H1 (cell line): ENCODE data around the gene PTPN13. TPM values are rescaled to one million over a fixed set of nuclear protein-coding genes. Genes with fewer than 3 reads are reported as not detected.

Source experiments
- CREB1 ChIP-seq: IDR thresholded peaks from 2 replicates; pipeline ENCODE4 v1.6.1; 2012; ENCODE audit warnings: inconsistent platforms
- SIN3A ChIP-seq, 2 experiments: IDR thresholded peaks in 1 of 2; conservative IDR thresholded peaks in 1 of 2; 2 replicates each; pipeline ENCODE4 v1.6.1; 2011 to 2012; ENCODE audit warnings: low read length in 2 of 2, improper control_type of control experiment in 1 of 2, low read depth in 1 of 2, mild to moderate bottlenecking in 1 of 2
- polyA plus RNA-seq, 7 experiments: library from polyadenylated mRNA; depleted of rRNA in 3 of 7; stranded (reverse) in 5 of 7; unstranded in 2 of 7; fragments of >200 nt in 5 of 7; fragments of 200-250 nt in 2 of 7; gene quantifications; 1 replicate in 5 of 7; 2 replicates in 1 of 7; 4 replicates in 1 of 7; pipeline versions ENCODE4 v1.2.1 to v1.2.3, GENCODE V29; 2011 to 2013; ENCODE audit warnings: missing spikeins in 2 of 7, mixed read lengths in 2 of 7
- total RNA-seq: library from RNA; stranded (reverse); fragmentation: NEBNext Ultra II Directional; extraction: Animal tissue kit (Norgen Biotek cat#: 25700); gene quantifications from 2 replicates; pipeline ENCODE4 v1.2.1, GENCODE V29; 2021

PTPN13 gene
- total and polyA plus RNA-seq, 2 of the 8 experiments (the other 6 are each of a cell fraction or from before 2014, with no cell fraction given) = 12.7 to 57.9 TPM

DNA sequence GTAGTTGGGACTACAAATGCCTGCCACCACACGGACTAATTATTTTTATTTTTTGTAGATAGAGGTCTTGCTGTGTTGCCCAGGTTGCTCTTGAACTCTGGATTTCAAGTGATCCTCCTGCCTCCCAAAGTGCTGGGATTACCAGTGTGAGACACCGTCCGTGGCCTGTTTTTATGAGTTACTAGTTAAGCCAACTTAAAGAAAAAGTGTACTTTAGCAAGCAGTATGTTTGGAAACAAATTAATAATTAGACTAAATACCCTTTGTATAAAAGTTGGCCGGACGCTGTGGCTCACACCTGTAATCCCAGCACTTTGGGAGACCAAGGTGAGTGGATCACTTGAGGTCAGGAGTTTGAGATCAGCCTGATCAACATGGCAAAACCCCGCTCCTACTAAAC lies 14.2 kb upstream of the PTPN13 start (continued):
- TF ChIP-seq SIN3A (conservative IDR thresholded peaks at IDR 0.05 in 1 of 2, IDR thresholded peaks at IDR 0.05 in 1 of 2; ENCODE audit: low read depth in 1 of 2, low read length in 2 of 2) (no peak), CREB1 (no peak)
